22Rv1 (cell line): ENCODE results near the gene GALNT18.

Experiments used
- ZFX ChIP-seq: fragments of 450-650 bp; IDR thresholded peaks from 2 replicates; pipeline ENCODE4 v1.6.1; 2017; ENCODE audit warnings: antibody characterized with exemption, borderline replicate concordance
- TF ChIP-seq, protein P1 (sequence below): fragments of 450-650 bp; IDR thresholded peaks from 2 replicates; pipeline ENCODE4 v1.5.1; 2017; ENCODE audit warnings: mild to moderate bottlenecking

- TF ChIP-seq, protein P1, sequence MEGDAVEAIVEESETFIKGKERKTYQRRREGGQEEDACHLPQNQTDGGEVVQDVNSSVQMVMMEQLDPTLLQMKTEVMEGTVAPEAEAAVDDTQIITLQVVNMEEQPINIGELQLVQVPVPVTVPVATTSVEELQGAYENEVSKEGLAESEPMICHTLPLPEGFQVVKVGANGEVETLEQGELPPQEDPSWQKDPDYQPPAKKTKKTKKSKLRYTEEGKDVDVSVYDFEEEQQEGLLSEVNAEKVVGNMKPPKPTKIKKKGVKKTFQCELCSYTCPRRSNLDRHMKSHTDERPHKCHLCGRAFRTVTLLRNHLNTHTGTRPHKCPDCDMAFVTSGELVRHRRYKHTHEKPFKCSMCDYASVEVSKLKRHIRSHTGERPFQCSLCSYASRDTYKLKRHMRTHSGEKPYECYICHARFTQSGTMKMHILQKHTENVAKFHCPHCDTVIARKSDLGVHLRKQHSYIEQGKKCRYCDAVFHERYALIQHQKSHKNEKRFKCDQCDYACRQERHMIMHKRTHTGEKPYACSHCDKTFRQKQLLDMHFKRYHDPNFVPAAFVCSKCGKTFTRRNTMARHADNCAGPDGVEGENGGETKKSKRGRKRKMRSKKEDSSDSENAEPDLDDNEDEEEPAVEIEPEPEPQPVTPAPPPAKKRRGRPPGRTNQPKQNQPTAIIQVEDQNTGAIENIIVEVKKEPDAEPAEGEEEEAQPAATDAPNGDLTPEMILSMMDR, result no peak
- no peak for TF ChIP-seq ZFX
These were observed 240.2 kb downstream of the GALNT18 start for GRCh38 chr11:11381471-11382105.
